Measurements from ENCODE around the gene APBA1.

APBA1 gene

DNA sequence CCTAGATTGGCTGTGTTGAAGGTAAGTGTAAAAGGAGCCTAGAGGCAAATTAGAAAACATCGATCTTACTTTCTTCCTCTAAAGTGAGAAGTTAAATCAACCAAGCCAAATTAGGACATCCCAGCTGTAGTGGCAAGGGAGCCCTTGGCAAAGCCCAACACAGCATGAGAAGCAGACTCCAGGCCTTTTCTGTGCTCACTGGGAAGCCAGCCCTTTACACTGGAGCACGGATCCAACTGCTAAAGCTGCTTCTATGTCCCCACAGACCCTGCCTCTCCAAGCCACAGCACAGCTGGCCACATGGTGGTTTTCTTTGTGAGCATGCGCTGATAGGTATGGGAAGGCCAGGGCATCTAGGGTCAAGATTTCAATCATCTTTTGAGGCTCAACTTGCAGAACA lies 94.1 kb downstream of the APBA1 start:
- DNase-seq (ENCODE audit: low read depth): no peak

GRCh38 chr9:69577123-69577522 lies 95.0 kb downstream of the APBA1 start:
- no peak for DNase-seq (ENCODE audit: low read depth)

DNA sequence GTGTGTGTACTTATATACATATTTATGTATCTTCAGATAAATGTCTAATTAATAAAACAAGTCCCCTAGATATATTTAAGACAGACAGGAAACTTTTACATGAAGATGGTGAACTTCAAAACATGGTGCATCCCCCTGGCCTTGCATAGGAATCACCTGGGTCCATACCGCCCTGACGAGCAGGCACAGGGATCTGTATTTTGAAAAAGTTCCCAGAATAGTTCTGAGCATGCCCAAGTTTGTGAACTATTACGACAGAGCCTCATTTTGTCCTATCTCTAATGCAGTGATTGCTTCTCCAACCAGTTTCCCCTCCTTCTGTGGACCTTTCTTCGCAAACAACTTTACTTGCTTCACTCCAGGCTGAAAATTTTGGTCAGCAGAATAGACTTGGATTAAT lies 98.1 kb downstream of the APBA1 start:
- DNase-seq (ENCODE audit: low read depth): no peak

DNA sequence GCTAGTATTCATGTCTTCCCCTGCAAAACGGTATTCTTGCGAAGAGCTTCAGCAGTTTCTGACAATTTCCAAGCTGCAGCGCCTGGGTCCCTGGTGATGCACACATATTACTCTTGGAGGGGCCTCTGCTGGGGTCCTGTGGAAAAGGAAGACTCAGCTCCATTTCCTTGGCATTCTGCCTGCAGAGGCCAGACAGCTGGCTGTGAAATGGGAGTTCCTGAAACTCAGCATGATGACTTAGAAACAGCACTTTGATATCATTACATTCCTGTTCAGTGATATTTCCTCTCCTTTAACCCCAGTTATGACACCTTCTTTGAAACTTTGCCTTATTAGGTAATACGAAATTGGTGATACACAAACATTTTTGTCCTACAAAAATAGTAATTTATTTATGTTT lies 98.5 kb downstream of the APBA1 start:
- peak; percentile 19 for DNase-seq (ENCODE audit: low read depth)

- peak; percentile 64 for DNase-seq (ENCODE audit: low read depth)
These were observed 99.6 kb downstream of the APBA1 start for GRCh38 chr9:69572611-69573010.

- no peak for DNase-seq (ENCODE audit: low read depth)
These were observed 101.1 kb downstream of the APBA1 start for GRCh38 chr9:69571032-69571431.

GRCh38 chr9:69569738-69570451 lies 102.3 kb downstream of the APBA1 start:
- DNase-seq (ENCODE audit: low read depth): peak; percentile 79

- DNase-seq (ENCODE audit: low read depth): no peak
These were observed 107.6 kb downstream of the APBA1 start for GRCh38 chr9:69564557-69564956.

- no peak for DNase-seq (ENCODE audit: low read depth)
These were observed 113.0 kb downstream of the APBA1 start for GRCh38 chr9:69559126-69559525.

DNA sequence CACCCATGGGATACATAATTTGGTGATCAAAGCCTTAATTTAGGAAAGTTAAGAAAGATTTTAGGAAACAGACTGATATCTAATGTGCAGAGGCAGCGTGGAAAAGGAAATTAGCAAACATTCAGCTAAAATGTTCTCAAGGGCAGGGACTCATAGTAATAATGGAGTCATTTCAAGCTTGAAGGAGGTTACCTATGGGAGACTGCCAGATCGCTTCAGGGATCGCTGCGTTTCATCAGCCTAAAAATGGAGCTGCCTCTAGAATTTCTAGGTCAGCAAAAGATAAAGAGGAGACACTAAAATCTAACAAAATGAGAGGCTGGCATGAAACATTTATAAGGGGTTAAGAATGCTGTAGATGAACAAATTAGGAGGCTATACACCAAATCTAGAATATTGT lies 115.5 kb downstream of the APBA1 start:
- no peak for DNase-seq (ENCODE audit: low read depth)

DNA sequence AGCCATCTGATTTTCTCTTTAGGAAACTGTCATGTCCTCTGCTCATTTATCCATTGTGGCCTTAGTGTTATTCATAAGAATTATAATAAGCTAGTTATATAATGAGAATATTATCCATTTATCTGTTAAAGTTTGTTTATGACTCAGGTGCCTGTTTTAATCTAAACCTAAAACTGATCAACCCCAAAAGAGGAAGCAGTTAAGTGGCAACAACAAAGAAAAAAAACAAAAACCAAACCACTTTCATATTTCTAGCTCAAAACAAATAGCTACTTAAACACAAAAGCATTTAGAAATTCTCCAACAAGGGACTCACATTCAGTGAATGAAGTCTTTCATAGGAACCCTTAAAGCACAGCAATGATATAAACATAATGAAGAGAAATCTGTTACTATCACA lies 116.4 kb downstream of the APBA1 start:
- DNase-seq (ENCODE audit: low read depth): no peak

GRCh38 chr9:69554945-69555344 lies 117.2 kb downstream of the APBA1 start:
- peak; percentile 96 for DNase-seq (ENCODE audit: low read depth)

- peak; percentile 27 for DNase-seq (ENCODE audit: low read depth)
These were observed 122.6 kb downstream of the APBA1 start for GRCh38 chr9:69549310-69550202.

DNA sequence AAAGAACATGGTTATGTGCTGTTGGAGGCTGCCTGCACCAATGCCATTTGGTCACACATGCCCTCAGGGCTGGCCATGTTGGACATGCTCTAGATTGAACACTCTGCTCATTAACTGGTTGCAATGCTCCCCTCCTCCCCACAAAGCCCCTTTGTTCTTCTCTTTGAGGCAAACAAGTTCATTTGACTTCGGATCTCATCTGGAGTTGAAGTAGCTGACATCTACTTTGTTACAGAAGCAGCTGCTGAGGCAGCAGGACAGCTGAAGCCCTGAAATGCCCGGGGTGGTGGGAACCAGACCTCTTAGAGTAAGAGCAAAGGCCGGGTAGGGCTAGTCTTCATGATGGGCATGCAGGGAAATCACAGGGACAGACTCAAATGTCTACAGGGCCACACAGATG lies 123.5 kb downstream of the APBA1 start:
- no peak for DNase-seq (ENCODE audit: low read depth)

- DNase-seq (ENCODE audit: low read depth): no peak
These were observed 125.9 kb downstream of the APBA1 start for GRCh38 chr9:69546265-69546664.

GRCh38 chr9:69542942-69543704 lies 129.0 kb downstream of the APBA1 start:
- DNase-seq (ENCODE audit: low read depth): no peak

DNA sequence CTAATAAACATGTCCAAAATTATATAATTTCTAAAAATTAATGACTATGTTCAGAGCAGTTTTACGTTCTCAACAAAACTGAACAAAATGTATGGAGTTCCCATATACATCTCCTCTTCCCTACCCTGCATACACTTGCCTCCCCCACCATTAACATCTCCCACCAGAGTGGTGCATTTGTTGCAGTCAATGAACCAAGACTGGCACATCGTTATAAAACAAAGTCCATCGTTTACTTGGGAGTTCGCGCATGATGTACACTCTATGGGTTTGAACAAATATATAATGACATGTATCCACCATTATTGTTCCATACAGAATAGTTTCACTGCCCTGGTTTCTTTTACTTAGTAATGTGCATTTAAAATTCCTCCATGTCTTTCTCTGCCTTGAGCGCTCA lies 130.1 kb downstream of the APBA1 start:
- no peak for DNase-seq (ENCODE audit: low read depth)

DNA sequence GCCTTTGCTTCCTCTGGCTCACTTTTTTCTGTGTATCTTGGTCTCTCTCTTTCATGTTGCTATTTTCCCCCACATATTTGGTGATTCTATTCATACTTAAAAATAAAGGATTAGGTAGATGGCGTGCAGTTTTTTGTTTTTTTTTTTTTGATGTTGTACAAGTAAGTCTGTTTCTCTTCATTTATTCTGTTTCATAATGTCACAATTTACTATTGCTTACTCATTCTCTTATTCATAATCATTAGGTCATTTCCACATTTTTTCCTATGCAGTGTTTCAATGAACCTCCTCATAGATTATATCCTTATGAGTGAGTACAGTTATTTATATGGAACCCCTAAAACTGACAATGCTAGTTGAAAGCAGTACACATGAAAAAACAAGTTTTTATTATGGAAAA lies 136.3 kb downstream of the APBA1 start:
- DNase-seq (ENCODE audit: low read depth): no peak

DNA sequence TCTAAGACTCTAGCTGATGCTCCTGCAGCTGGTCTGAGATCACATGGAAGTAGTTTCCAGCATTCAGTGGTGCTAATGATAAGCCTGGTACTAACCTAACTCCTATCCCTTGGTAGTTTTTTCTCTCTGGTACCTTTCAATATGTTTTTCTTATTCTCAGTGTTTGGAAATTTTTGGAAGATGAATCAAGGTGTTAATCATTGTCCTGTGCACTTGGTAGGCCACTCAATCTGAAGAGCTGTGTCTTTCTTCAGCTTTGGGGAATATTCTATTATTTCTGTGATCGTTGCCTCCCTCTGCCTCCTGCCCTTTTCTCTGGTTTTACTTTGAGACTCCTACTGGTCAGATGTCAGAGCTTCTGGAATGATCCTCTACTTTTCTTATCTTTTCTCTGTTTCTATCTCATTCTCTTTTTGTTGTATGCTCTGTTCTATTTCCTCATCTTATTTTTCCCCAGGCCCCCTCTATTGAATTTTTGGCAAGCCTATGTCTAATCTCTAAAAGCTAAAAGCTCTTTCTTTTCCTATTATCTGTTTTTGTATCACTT lies 136.8 kb downstream of the APBA1 start:
- no peak for DNase-seq (ENCODE audit: low read depth)

DNA sequence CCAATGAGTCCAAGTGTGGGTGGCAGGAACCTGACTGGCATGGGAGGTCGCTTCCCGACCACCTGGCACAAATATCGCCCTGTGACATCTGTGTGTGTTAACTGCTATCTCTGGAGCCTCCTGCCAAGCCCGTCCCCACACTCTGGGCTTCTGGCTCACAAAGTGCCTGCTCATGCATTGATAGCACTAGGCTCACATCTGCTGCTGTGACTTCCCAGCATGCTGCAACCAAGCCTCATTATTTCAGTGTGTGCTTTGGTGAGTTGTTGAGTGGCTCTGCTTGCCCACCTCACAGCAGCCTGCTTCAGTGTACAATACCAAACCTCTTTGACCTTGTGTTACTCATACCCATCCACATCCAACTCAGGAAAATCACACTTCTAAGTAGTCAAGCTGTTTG lies 139.8 kb downstream of the APBA1 start:
- DNase-seq (ENCODE audit: low read depth): no peak

DNA sequence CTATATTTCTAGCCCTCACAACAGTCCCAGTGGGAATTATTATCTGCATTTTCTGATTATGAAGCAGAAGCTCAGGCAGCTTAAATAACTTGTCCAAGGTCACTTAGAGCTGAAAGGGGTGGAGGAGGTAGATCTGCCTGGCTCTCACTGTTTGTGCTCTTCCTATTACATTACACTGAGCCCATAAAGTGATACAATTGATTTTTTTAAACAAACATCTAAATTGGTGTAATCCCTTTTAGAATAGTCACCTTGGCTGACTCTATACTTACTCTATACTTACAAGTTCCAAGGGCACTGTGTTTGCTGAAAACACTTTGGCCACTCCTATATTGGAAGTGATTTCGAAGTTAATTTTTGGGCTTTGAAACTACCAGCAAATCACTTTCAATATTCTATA lies 144.7 kb downstream of the APBA1 start:
- no peak for DNase-seq (ENCODE audit: low read depth)

DNA sequence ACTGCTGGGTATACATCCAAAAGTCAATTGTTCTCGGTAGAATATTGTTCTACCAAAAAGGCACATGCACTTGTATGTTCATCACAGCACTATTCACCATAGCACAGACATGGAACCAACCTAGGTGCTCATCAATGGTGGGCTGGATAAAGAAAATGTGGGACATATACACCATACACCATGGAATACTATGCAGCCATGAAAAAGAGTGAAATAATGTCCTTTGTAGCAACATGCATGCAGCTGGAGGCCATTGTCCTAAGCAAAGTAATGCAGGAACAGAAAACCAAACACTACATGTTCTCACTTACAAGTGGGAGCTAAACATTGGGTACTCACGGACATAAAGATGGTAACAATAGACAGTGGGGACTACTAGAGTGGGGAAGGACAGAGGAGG lies 145.5 kb downstream of the APBA1 start:
- DNase-seq (ENCODE audit: low read depth): no peak

Measured in amniotic epithelial cell (primary cell).